Fibroblast of peridontal ligament (primary cell): Measurements from ENCODE around the gene ATP8A1.
A peak's percentile ranks its signal among the peaks of the same experiment; 100 is the strongest.
"Not testable (repeated sequence)": the region's sequence is repeated elsewhere in the genome, so short reads cannot be mapped to it uniquely, and the experiment has no call there.

Source experiments
- DNase-seq: peaks from one replicate; pipeline ENCODE4 v3.0.0-alpha.2; 2010; ENCODE audit errors: extremely low read depth

ATP8A1 gene

DNA sequence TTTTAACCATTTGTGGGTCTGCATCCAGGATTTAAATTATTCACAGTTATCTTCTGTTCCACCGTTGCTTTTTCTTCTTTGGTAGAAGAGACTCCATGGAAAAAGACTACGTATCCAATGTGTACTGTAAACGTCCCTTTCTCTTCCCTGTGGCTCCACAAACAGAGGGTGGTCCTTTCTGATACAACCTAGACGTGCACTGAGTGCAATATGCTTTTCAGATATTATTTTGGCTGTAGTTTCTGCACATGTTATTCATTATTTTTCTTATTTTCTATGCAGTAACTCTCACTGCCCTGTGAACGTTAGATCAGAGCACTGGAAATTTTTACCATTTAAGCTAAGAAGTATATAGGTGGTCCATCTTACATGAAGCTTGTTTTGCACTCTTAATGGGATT is 186.9 kb downstream of the ATP8A1 start:
- DNase-seq: no peak

DNA sequence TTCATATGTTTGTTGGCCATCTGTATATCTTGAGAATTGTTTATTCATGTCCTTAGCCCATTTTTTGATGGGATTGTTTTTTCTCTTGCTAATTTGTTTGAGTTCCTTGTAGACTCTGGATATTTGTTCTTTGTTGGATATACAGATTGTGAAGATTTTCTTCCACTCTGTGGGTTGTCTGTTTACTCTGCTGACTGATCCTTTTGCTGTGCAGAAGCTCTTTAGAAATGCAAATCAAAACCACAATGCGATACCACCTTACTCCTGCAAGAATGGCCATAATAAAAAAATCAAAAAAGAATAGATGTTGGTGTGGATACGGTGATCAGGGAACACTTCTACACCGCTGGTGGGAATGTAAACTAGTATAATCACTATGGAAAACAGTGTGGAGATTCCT is 189.1 kb downstream of the ATP8A1 start:
- not testable (repeated sequence) for DNase-seq

- DNase-seq: no peak
These were observed 190.5 kb downstream of the ATP8A1 start for GRCh38 chr4:42466273-42466844.

DNA sequence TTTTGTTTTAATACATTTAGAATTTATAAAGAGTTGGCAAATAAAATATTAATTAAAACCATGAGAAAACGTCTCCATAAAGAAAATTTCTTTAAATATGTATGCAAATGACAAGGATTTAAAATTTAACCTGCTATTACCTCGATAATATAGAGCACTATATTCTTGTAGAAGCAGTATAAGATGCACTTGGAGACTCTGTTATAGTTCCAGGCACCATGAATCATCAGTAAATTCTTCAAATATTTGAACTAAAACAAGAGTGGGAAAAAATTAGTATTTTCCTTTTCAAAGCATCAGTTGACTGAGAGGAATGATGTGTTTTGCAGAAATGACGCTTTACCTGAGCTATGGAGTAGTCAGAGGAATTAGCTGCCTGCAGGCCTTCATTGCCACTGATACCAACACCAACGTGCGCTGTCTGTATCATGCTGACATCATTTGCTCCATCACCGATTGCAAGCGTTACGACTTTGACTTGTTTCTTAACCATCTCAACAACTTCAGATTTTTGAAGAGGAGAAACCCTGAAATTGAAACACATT is 192.3 kb downstream of the ATP8A1 start:
- DNase-seq: no peak

DNA sequence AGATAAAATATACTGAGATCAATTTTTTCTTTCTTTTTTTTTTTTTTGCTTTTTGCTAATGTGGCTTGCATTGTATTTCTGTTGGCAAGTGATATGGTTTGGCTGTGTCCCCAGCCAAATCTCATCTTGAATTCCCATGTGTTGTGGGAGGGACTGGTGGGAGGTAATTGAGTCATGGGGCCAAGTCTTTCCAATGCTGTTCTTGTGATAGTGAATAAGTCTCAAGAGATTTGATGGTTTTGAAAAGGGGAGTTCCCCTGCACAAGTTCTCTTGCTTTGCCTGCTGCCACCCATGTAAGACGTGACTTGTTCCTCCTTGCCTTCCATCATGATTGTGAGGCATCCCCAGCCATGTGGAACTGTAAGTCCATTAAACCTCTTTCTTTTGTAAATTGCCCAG is 195.7 kb downstream of the ATP8A1 start:
- not testable (repeated sequence) for DNase-seq

GRCh38 chr4:42460043-42460442 is 196.9 kb downstream of the ATP8A1 start:
- DNase-seq: no peak

DNA sequence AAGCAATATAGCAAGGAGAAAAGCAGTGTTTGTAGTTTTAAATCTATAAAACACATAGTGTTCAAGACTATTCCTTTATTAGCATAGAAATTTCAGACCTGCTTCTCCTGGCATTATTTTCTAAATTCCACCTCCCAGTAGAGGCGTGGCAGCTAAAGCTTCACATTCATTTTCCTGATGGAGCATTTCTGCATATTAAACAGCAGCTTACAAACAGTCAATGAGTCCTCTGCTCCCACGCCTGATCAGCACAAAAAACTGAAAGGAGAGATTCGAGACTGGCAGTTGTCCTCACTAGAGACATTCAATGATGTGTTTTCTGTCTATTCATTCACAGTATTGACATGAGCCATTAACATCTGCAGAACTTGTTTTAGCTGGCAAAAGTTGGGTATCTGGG is 198.2 kb downstream of the ATP8A1 start:
- DNase-seq: no peak

- DNase-seq: no peak
These were observed 202.0 kb downstream of the ATP8A1 start for GRCh38 chr4:42454755-42455420.

GRCh38 chr4:42453612-42454011 is 203.3 kb downstream of the ATP8A1 start:
- DNase-seq: no peak

GRCh38 chr4:42452823-42453222 is 204.1 kb downstream of the ATP8A1 start:
- DNase-seq: no peak

DNA sequence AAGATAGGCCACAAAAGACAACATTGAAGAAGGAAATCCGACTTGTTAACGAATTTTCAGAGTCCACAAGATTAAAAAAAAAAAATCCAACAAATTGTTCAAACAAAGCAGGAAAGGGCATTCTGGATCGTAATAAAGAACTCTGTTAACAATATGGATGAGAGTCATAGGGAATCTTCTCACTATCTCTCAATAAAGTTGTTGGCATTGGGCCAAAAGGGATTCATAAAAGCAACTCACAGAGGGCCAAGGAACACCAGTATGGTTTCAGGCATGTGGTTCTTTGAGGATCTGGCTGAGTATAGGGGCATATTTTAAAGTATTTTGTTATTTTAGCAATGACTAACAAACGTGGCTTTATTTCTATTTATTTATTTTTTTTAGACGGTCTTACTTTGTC is 210.1 kb downstream of the ATP8A1 start:
- no peak for DNase-seq

DNA sequence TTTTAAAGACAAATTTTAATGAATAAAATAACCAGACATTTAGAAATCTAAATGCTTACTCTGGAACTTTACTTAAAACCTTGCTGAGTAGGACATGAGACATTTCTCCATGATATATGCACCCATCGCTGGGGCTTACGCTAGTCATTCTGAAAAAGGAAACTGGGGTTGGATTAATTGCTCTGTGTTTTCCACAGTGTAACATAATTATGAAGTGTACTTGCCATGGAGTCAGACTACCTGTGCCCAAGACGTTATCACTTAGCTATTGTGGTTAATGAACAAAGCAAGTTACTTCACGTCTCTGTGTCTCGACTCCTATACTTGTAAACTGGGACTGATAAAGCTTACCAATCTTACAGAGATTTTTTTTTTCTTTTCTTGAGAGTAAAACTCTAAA is 211.9 kb downstream of the ATP8A1 start:
- DNase-seq: no peak

GRCh38 chr4:42442601-42443000 is 214.3 kb downstream of the ATP8A1 start:
- DNase-seq: no peak

DNA sequence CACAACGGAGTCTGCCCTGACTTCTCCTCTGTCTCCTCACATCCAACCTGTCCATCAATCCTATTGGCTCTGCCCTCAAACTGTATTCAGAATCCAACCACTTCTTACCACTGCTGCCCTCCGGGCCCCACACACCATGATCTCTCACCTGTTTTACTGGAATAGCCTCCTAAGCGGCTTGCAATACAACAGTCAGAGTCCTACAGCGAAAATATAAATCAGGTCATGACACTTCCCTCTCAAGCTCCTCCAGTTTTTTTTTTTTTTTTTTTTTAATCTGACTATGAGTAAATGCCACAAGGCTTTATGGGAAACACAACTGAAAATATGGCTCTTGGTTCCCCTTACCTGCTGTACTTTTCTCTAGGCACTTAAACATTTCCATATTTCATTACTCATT is 216.8 kb downstream of the ATP8A1 start:
- no peak for DNase-seq

DNA sequence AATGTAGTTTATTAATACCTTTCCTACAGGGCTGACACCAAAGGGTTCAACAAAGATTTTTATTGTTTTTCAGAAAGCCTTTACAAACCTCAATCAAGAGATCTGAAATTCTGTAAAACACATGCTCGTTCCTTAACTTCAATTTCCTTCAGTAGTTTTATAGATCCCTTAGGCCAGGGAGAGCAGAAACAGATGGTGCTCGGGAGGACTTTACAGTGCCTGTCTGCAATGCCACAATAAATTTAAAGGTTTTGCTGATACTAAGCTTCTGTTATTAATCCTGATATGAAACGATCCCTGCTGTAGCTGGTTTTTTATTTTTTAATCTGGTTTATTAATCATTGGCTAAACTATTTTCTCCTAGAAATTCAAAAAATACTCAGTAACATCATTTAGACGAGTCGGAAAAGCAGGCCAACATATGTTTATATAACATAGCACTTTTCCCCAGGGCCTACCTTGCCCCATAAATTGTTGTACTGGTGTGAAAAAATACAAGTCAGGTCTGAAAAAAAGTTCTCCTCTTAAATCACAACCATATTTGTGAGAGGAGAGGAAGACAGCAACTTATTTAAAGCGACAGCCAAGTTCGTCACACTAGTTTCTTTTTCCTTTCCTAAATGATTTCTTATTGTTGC is 219.9 kb downstream of the ATP8A1 start:
- DNase-seq: no peak

- DNase-seq: no peak
These were observed 228.9 kb downstream of the ATP8A1 start for GRCh38 chr4:42428036-42428435.

DNA sequence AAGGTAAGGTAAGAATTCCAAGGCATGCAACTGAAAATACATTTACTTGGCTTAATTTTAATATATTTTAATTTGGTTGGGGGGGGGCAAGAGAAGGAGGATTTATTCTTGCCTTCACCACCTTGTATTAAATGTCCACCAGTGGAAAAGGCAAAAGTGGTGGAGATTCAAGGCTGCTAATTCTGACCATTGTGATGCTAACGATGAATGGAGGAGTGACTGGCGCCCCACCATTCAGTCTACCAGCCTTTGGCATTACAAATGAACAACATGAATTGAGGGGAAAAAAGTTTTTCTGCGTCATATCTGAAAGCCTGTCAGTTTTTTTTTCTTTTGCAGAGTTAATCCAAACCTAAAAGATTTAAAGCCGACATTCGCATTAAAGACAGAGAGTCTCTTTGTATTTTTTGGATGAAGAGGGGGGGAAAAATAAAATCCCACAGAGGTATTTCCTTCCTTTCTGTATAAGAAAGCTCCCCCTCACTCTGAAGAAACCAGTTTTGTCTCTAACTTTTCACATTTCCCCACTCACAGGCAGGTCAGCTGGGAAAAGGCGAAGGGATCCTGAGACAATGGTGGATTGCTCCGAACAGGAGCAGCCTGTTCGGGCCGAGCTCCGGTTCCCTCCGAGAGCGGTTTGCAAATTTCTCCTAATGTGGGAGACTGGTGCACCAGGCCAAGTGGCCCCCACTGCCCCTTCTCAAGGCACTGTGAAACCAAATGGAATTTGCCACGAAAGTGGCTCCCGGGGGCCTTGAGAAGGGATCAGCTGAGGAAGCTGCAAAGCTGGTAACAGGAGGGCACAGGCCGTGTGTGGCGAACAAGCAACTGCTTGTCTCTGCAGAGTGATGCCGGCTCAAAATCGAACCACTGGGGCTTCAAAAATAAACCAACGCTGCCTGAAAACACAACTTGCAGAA is 231.5 kb downstream of the ATP8A1 start:
- DNase-seq: no peak

GRCh38 chr4:42420140-42420539 is 236.8 kb downstream of the ATP8A1 start:
- DNase-seq: no peak

GRCh38 chr4:42417550-42417949 is 239.4 kb downstream of the ATP8A1 start:
- no peak for DNase-seq

GRCh38 chr4:42416017-42416416 is 240.9 kb downstream of the ATP8A1 start:
- DNase-seq: no peak

DNA sequence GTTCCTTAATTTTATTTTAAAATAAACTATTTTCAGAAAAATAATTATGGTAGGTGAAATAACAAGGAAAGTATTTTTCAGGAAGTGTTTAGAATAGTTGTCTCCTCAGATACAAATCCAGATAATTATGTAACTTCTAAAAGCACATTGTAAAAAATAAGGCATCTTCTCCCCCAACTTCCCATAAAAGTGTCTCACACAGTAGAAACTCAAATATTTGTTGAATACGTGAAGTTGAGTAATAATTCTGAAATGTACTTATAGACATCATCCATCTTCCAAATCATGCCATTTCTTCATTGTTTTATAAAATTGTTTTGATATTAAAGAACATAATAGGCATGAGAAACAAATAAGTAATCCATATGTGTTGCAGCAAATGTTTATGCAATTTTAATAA is 241.6 kb downstream of the ATP8A1 start:
- no peak for DNase-seq

- DNase-seq: peak; percentile 89
These were observed 244.7 kb downstream of the ATP8A1 start for GRCh38 chr4:42412251-42412650.
